Neural cell (in vitro differentiated cells): ENCODE data around the gene KCTD16. TPM values are rescaled to one million over a fixed set of nuclear protein-coding genes. Genes with fewer than 3 reads are reported as not detected.

Source experiments
- H2AFZ ChIP-seq: fragments of 200-600, 300-800 bp; sonication (generic), shearing (Covaris generic); 2 replicates; pipeline ENCODE4 v1.6.0; 2014; ENCODE audit warnings: low read depth, mild to moderate bottlenecking, antibody characterized with exemption, low read length, moderate library complexity
- H3F3A ChIP-seq: fragments of 200-600 bp; shearing (Covaris generic); 2 replicates; pipeline ENCODE4 v1.6.1; 2016; ENCODE audit warnings: mild to moderate bottlenecking, moderate library complexity, mixed read lengths, antibody characterized with exemption, low read length; ENCODE audit not compliant: insufficient read depth, poor library complexity, severe bottlenecking
- H3K27ac ChIP-seq: fragments of 200-600, 300-800 bp; sonication (generic), shearing (Covaris generic); 2 replicates; pipeline ENCODE4 v1.5.1; 2014; ENCODE audit warnings: mild to moderate bottlenecking, low read length, moderate library complexity
- H3K27me3 ChIP-seq: fragments of 300-800, 200-600 bp; sonication (generic), shearing (Covaris generic); 2 replicates; pipeline ENCODE4 v1.6.0; 2014; ENCODE audit warnings: mild to moderate bottlenecking, low read depth, low read length, moderate library complexity; ENCODE audit not compliant: insufficient read depth
- H3K36me3 ChIP-seq: fragments of 300-800, 200-600 bp; sonication (generic), shearing (Covaris generic); 2 replicates; pipeline ENCODE4 v1.5.1; 2014; ENCODE audit warnings: mild to moderate bottlenecking, antibody characterized with exemption, low read length, moderate library complexity; ENCODE audit not compliant: insufficient read depth
- H3K4me2 ChIP-seq: fragments of 300-800, 200-600 bp; sonication (generic), shearing (Covaris generic); 2 replicates; pipeline ENCODE4 v1.6.0; 2014; ENCODE audit warnings: mild to moderate bottlenecking, low read length
- H3K4me3 ChIP-seq: fragments of 300-800, 200-600 bp; sonication (generic), shearing (Covaris generic); 2 replicates; pipeline ENCODE4 v1.5.1; 2014; ENCODE audit warnings: mild to moderate bottlenecking, low read length, moderate library complexity
- H3K79me2 ChIP-seq: fragments of 200-600 bp; shearing (Covaris generic); replicated peaks from 2 replicates; pipeline ENCODE4 v1.6.0; 2014; ENCODE audit warnings: mild to moderate bottlenecking, low read length, moderate library complexity; ENCODE audit not compliant: insufficient read depth
- H3K9ac ChIP-seq: fragments of 300-800, 200-600 bp; sonication (generic), shearing (Covaris generic); 2 replicates; pipeline ENCODE4 v1.6.1; 2016; ENCODE audit warnings: mild to moderate bottlenecking, low read length, mixed read lengths
- H3K9me2 ChIP-seq: fragments of 200-600 bp; shearing (Covaris generic); 2 replicates; pipeline ENCODE4 v1.6.1; 2016; ENCODE audit warnings: mild to moderate bottlenecking, low read length, mixed read lengths; ENCODE audit not compliant: insufficient read depth
- H3K9me3 ChIP-seq: fragments of 200-600, 300-800 bp; sonication (generic), shearing (Covaris generic); 2 replicates; pipeline ENCODE4 v1.6.1; 2016; ENCODE audit warnings: mild to moderate bottlenecking, mixed run types, low read length, moderate library complexity, mixed read lengths
- H4K20me1 ChIP-seq: fragments of 200-600 bp; shearing (Covaris generic); 2 replicates; pipeline ENCODE4 v1.6.1; 2016; ENCODE audit warnings: mild to moderate bottlenecking, mixed run types; ENCODE audit not compliant: insufficient read depth
- CTCF ChIP-seq: fragments of 450-650 bp; IDR thresholded peaks from 2 replicates; pipeline ENCODE4 v1.5.1; 2014; ENCODE audit warnings: antibody characterized with exemption, mild to moderate bottlenecking, moderate library complexity; ENCODE audit not compliant: poor library complexity, severe bottlenecking
- EP300 ChIP-seq: fragments of 450-650 bp; conservative IDR thresholded peaks from 2 replicates; pipeline ENCODE4 v1.6.1; 2014; ENCODE audit warnings: antibody characterized with exemption, mild to moderate bottlenecking, moderate library complexity; ENCODE audit not compliant: poor library complexity, severe bottlenecking
- EZH2 ChIP-seq: fragments of 200-600, 300-800 bp; shearing (Covaris generic), sonication (generic); IDR thresholded peaks from 2 replicates; pipeline ENCODE4 v1.6.1; 2014; ENCODE audit warnings: antibody characterized with exemption, low read length, borderline replicate concordance, mild to moderate bottlenecking; ENCODE audit not compliant: insufficient read depth, poor library complexity, severe bottlenecking
- MXI1 ChIP-seq: fragments of 450-650 bp; conservative IDR thresholded peaks from 2 replicates; pipeline ENCODE4 v1.6.1; 2014; ENCODE audit warnings: antibody characterized with exemption, mild to moderate bottlenecking; ENCODE audit not compliant: poor library complexity, severe bottlenecking
- POLR2AphosphoS5 ChIP-seq: IDR thresholded peaks from 2 replicates; pipeline ENCODE4 v1.6.1; 2012
- RAD21 ChIP-seq: fragments of 450-650 bp; conservative IDR thresholded peaks from 2 replicates; pipeline ENCODE4 v1.6.1; 2014; ENCODE audit warnings: antibody characterized with exemption, mild to moderate bottlenecking, moderate library complexity
- REST ChIP-seq: IDR thresholded peaks from 2 replicates; pipeline ENCODE4 v1.6.1; 2012; ENCODE audit warnings: borderline replicate concordance
- SMC3 ChIP-seq: fragments of 450-650 bp; conservative IDR thresholded peaks from 2 replicates; pipeline ENCODE4 v1.6.1; 2014; ENCODE audit warnings: antibody characterized with exemption, mild to moderate bottlenecking, moderate library complexity; ENCODE audit not compliant: poor library complexity
- TAF1 ChIP-seq: IDR thresholded peaks from 2 replicates; pipeline ENCODE4 v1.6.1; 2012; ENCODE audit warnings: low read depth
- polyA plus RNA-seq: library from polyadenylated mRNA; depleted of rRNA; stranded (reverse); fragments of >200 nt; gene quantifications from 2 replicates; pipeline ENCODE4 v1.2.3, GENCODE V29; 2014

KCTD16 gene
- polyA plus RNA-seq, 1 donor from 2014 or later: 7.1 TPM

- Histone ChIP-seq H3K79me2 (no peaks in the 10 kb centered on the region), H3F3A (no peaks in the 10 kb centered on the region), H3K9ac (no peak overlapping the region), H3K4me2 (no peak overlapping the region), H3K27me3 (no peaks in the 10 kb centered on the region), H3K9me2 (no peaks in the 10 kb centered on the region), H3K9me3 (no peaks in the 10 kb centered on the region), H2AFZ (no peak overlapping the region), H4K20me1 (no peaks in the 10 kb centered on the region), H3K27ac (no peak overlapping the region), H3K36me3 (no peaks in the 10 kb centered on the region), H3K4me3 (no peak overlapping the region)
- TF ChIP-seq TAF1: no peak
- TF ChIP-seq POLR2AphosphoS5: no peak
- TF ChIP-seq REST: no peak
- TF ChIP-seq MXI1: no peak
- TF ChIP-seq EZH2: no peak
- no peak for TF ChIP-seq RAD21
- TF ChIP-seq EP300: no peak
- no peak for TF ChIP-seq SMC3
Measured at GRCh38 chr5:144177548-144177947, 6.9 kb downstream of the KCTD16 start.

- H3K27me3 ChIP-seq: no peaks in the 10 kb centered on the region
- no peaks in the 10 kb centered on the region for H3F3A ChIP-seq
- no peaks in the 10 kb centered on the region for H3K9me2 ChIP-seq
- no peaks in the 10 kb centered on the region for H3K79me2 ChIP-seq
- H3K9me3 ChIP-seq: no peaks in the 10 kb centered on the region
- H4K20me1 ChIP-seq: no peaks in the 10 kb centered on the region
- H3K27ac ChIP-seq: no peak overlapping the region
- no peak overlapping the region for H3K4me2 ChIP-seq
- no peak overlapping the region for H2AFZ ChIP-seq
- H3K4me3 ChIP-seq: no peak overlapping the region
- no peak for TF ChIP-seq CTCF
- no peak for TF ChIP-seq RAD21
- TF ChIP-seq REST: no peak
- TF ChIP-seq TAF1: no peak
- no peak overlapping the region for H3K9ac ChIP-seq
- no peaks in the 10 kb centered on the region for H3K36me3 ChIP-seq
Measured at GRCh38 chr5:144179226-144179625, 8.6 kb downstream of the KCTD16 start.
